NCI-H2029 (cell line): ENCODE results near the gene PGS1.

ENCODE experiments used
- DNase-seq: peaks from one replicate; lab custom pipeline; 2025; lab: John Stamatoyannopoulos, UW

Gene PGS1

GRCh38 chr17:78387977-78388941, 9.8 kb downstream of the PGS1 start:
- peak; percentile 89 for DNase-seq

GRCh38 chr17:78390241-78391050, 12.0 kb downstream of the PGS1 start:
- no peak for DNase-seq

- DNase-seq: no peak
Observed at GRCh38 chr17:78391051-78391431, 12.6 kb downstream of the PGS1 start.

- no peak for DNase-seq
Observed at GRCh38 chr17:78391843-78392242, 13.4 kb downstream of the PGS1 start.

GRCh38 chr17:78392295-78392694, 13.8 kb downstream of the PGS1 start:
- DNase-seq: no peak

GRCh38 chr17:78393575-78393974, 15.1 kb downstream of the PGS1 start:
- DNase-seq: no peak

- DNase-seq: peak; percentile 96
Observed at GRCh38 chr17:78394209-78394608, 15.8 kb downstream of the PGS1 start.

GRCh38 chr17:78395155-78395554, 16.7 kb downstream of the PGS1 start:
- no peak for DNase-seq

- DNase-seq: peak; percentile 30
Observed at GRCh38 chr17:78396441-78397337, 18.2 kb downstream of the PGS1 start.

- DNase-seq: peak; percentile 28
Observed at GRCh38 chr17:78397681-78398101, 19.2 kb downstream of the PGS1 start.

- DNase-seq: no peak
Observed at GRCh38 chr17:78398390-78398789, 19.9 kb downstream of the PGS1 start.

- no peak for DNase-seq
Observed at GRCh38 chr17:78399028-78399692, 20.7 kb downstream of the PGS1 start.

GRCh38 chr17:78399693-78400144, 21.3 kb downstream of the PGS1 start:
- no peak for DNase-seq

- DNase-seq: no peak
Observed at GRCh38 chr17:78400581-78401240, 22.3 kb downstream of the PGS1 start.

GRCh38 chr17:78401246-78401645, 22.8 kb downstream of the PGS1 start:
- DNase-seq: no peak

- no peak for DNase-seq
Observed at GRCh38 chr17:78401891-78402290, 23.4 kb downstream of the PGS1 start.

GRCh38 chr17:78403822-78404221, 25.4 kb downstream of the PGS1 start:
- DNase-seq: no peak

GRCh38 chr17:78406396-78406795, 27.9 kb downstream of the PGS1 start:
- DNase-seq: no peak

- no peak for DNase-seq
Observed at GRCh38 chr17:78406920-78407319, 28.5 kb downstream of the PGS1 start.

- no peak for DNase-seq
Observed at GRCh38 chr17:78407387-78408000, 29.0 kb downstream of the PGS1 start.
